GM19238 (cell line): ENCODE results near the gene FNDC3A.
"Not testable (repeated sequence)": the region's sequence is repeated elsewhere in the genome, so short reads cannot be mapped to it uniquely, and the experiment has no call there.

Source experiments
- DNase-seq: peaks from one replicate; pipeline ENCODE4 v3.0.0; 2011; ENCODE audit warnings: low spot score; ENCODE audit not compliant: insufficient read length

Gene FNDC3A

DNA sequence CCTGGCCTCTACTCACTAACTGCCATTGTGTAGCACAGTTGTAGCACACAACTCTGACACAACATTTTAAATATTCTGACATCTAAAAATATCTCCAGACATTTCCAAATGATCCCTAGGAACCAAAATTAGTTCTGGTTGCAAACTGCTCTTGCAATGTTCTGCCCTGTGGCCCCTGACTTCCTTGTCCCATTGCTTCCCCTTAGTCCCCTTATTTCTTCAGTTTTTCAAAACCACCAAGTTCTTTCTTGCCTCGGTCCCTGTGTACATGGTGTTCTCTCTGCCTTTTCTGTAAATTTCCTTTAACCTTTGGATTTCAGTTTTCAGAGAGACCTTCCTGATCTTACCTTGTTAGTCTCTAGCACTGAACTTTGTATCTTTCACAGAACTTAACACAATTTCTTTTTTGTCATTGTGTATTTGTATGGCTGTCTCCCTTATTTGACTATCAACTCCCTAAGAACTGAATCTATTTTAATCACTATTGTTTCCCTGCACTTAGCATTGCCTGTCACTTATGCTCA, 156.8 kb downstream of the FNDC3A start:
- DNase-seq, result no peak

DNA sequence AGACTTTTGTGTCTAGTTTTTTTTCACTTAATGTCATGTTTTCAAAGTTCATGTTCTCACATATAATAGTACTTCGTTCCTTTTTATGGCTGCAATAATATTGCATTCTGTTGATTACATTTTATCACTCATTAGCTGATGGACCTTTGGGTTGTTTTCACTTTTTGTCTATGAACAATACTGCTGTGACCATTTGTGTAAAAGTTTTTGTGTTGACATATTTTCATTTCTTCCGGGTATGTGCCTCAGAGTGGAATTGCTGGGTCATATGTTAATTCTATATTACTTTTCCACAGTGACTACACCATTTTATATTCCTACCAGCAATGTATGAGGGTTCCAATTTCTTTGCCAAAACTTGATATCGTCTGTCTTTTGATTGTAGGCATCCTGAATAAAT, 158.6 kb downstream of the FNDC3A start:
- no peak for DNase-seq

DNA sequence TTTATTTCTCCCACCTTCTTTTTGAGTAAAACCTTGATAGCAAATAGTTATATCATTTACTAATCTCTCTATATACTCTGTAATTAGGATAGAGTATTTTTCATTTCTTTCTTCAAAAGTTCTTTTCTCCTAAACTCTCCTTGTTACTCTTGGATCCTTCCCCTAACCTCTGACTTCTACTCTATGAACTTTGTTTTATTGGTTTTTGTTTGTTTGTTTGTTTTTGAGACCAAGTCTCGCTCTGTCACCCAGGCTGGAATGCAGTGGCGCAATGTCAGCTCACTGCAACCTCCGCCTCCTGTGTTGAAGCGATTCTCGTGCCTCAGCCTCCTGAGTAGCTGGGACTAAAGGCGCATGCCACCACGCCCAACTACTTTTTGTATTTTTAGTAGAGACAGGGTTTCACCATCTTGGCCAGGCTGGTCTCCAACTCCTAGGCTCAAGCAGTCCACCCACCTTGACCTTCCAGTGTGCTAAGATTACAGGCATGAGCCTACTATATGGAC, 161.5 kb downstream of the FNDC3A start:
- not testable (repeated sequence) for DNase-seq

DNA sequence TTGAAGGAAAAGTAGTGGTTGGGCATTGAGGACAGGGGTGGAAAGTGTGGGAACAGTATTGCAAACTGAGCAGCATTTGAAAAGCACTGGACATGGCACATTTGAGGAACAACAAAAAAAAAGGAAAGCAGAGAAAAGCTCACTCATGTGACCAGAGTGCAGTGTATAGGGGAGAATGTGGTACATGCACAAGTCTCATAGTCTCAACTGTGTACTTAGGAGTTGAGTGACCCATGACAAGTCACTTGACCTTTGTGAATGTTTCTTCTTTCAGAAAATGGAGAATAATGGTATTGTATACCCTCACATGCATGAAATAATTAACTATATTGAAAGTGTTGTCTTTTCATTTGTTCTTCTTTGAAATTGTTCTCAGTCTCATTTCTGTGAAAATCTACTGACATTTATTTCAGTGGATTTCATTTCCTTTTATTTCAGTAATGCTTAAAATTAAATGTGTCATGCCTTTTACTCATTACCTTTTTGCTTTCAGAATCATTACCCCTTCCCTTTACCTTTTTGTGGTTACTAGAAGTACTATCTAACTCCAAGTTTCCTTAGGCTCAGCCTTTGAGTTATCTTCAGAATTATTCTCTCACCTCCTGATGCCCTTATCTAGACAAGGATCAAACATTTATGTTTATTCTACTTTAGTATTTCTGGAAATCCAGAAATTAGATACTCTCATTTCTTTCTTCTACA, 165.3 kb downstream of the FNDC3A start:
- no peak for DNase-seq

DNA sequence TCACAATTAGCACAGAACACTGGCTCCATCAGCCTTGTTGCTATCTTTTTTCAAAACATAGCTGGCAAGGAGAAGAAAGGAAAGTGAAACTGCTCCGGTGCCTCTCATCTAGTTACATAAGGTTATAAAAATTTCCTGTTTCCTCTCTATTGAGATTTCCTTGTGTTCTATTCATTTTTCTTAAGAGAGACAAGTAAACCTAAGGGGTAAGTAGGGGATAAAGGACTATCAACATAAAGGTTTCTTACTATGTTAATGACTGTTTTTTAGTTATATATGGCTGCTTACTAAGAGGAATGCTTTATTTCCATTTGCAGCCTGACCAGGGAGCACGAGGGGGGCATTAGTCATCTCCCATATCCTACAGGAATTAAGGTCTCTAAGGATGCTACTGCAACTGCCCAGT, 171.2 kb downstream of the FNDC3A start:
- DNase-seq, result no peak

DNA sequence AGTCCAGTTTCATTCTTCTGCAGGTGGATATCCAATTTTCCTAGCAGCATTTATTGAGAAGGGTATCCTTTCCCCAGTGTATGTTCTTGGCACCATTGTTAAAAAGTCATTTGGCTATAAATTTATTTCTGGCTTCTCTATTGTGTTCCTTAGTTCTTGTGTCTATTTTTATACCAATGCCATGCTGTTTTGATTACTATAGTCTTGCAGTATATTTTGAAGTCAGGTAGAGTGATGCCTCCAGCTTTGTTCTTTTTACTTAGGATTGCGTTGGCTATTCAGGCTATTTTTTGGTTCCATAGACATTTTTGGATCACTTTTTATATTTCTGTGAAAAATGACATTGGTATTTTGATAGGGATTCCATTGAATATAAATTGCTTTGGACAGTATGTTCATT, 172.7 kb downstream of the FNDC3A start:
- DNase-seq, result no peak

DNA sequence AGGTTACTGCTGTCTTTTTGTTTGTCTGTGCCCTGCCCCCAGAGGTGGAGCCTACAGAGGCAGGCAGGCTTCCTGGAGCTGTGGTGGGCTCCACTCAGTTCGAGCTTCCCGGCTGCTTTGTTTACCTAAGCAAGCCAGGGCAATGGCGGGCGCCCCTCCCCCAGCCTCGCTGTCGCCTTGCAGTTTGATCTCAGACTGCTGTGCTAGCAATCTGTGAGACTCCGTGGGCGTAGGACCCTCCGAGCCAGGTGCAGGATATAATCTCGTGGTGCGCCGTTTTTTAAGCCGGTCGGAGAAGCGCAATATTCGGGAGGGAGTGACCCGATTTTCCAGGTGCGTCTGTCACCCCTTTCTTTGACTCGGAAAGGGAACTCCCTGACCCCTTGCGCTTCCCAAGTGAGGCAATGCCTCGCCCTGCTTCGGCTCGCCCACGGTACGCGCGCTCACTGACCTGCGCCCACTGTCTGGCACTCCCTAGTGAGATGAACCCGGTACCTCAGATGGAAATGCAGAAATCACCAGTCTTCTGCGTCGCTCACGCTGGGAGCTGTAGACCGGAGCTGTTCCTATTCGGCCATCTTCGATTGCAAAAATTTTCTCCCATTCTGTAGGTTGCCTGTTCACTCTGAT, 182.4 kb downstream of the FNDC3A start:
- not testable (repeated sequence) for DNase-seq

DNA sequence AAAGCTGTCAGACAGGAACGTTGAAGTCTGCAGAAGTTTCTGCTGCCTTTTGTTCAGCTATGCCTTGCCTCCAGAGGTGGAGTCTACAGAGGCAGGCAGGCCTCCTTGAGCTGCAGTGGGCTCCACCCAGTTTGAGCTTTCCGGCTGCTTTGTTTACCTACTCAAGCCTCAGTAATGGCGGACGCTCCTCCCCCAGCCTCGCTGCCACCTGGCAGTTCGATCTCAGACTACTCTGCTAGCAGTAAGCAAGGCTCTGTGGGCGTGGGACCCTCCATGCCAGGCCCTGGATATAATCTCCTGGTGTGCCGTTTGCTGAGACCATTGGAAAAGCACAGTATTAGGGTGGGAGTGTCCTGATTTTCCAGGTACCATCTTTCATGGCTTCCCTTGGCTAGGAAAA, 187.4 kb downstream of the FNDC3A start:
- not testable (repeated sequence) for DNase-seq

DNA sequence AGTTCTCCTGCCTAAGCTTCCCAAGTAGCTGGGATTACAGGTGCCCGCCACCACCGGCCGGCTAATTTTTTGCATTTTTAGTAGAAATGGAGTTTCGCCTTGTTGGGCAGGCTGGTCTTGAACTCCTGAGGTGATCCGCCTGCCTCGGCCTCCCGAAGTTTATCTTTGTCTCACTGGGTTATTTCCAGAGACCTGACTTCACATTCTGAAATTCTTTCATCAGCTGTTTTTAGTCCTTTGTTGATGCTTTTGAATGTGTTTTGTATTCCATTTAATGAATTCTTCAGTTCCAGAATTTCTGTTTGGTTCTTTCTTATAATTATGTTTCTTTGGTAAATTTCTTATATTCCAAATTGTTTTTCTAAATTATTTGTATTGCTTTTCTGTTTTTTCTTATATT, 189.0 kb downstream of the FNDC3A start:
- DNase-seq, result no peak

DNA sequence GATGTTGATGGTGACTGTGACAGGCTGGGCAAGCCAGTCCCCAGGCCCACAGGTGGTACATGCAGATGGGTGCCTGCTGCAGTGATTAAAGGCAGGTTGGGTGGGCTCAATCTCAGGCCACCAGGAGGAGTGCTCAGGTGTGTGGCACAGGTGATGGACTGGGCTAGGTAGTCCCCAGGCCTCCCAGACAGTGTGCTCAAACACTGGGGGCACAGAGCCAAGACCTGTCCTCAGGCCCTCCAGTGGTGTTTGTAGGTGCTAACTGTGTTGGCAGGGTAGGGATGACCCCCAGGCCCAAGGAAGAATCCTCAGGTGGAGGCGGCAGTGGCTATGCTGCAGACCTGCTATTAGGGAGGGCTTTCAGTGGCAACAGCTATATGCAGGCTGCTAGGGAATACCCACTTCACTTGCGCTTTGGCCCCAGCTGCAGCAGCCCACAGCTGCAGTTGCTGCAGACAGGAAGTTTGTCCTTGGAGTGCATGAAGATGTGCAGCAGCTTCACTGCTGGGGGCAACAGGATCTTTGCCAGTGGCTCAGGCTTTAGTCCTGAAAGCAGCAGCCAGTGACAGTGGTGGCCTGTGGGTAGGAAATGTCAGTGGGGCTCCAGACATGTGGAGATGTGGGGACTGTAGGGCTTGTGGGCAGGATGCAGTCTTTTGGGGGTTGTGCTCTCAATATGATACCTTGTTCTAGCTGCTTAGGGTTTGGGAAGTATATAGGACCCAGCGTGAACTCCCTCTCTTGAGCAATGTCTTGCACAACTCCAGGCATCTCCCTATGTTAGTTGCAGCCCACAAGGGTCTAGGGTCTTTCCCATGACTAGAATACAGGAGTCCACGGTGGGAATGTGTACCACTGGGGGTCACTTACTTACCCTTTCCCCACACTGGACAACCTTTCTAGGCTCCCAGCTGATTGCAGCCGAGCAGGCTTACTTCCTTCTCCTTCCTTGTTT, 190.4 kb downstream of the FNDC3A start:
- DNase-seq, result no peak

DNA sequence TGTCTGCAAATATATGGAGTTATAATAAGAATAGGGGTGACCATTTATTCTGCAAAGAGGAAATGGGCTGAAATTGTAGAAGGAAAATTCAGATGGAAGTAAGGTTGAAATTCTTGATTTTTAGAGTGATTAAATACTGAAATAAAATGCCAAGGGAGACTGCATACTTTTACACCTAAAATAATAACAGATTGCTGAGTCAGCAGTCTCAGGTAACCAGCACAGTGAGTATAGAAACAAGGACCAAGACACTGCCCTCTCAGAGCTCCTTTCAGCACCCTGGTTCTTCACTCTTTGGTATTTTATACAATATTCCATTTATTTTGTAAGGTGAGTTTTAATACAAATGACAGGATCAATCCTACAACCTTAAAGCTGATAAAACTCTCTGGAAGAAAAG, 195.6 kb downstream of the FNDC3A start:
- no peak for DNase-seq

DNA sequence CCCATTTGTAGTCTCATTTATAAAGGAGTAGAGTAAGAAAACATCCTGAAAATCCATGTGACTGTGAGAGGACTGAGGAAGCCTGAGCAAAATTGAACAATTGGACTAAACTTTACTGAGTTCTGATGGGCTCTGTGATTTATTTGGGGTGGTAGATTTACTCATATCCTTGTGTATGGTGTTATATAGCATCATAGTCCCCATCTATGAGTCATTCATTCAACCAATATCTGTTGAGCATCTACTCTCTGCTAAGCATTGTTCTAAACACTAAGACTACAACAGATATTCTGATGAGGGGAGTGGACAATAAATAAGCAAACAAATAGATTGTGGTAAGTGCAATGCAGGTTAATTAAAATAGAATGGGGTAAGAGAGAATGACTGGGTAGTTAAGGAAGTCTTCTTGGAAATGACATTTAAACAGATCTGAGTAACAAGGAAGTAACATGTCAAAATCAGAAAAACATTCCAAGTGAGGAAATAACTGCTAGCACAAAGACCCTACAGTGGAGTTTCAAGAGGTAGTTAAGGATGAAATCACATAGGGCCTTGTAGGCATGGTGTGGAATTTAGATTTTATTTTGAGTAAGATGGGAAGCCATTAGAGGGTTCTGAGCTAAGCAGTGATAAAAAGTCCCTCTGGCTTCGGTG, 208.1 kb downstream of the FNDC3A start:
- DNase-seq, result no peak

DNA sequence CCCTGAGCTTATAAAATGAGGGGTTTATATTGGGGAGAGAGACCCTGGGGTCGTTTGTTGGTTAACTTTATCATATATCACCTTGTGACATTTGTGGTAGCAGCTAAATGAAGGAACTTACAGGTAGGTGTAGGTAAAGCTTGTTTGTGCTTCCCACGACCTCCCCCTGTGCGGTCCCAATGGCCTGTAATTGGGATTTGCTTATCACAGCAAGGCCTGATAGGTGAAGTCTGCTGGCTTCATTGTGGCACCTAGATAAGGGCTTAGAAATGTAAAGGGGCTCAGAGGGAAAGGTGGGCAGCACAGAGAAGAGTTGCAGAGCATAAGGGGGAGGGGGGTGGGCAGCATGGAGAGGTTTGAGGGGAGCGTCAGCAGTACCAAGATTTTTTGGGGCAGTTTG, 208.9 kb downstream of the FNDC3A start:
- DNase-seq, result no peak

DNA sequence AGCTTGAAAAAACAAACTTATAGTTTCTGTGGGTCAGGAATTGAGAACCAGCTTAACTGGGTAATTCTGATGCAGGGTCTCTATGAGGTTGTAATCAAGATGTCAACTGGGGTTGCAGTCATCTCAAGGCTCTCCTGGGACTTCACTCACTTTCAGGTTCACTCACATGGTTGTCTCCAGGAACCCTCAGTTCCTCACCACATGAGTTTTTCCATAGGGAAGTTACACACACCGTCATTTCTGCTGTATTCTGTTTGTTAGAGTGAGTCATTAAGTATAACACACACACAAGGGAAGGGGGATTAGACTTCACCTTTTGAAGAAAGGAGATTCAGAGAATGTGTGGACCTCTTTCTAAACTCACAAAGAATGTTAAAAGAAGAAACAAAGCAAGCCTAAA, 209.6 kb downstream of the FNDC3A start:
- no peak for DNase-seq

DNA sequence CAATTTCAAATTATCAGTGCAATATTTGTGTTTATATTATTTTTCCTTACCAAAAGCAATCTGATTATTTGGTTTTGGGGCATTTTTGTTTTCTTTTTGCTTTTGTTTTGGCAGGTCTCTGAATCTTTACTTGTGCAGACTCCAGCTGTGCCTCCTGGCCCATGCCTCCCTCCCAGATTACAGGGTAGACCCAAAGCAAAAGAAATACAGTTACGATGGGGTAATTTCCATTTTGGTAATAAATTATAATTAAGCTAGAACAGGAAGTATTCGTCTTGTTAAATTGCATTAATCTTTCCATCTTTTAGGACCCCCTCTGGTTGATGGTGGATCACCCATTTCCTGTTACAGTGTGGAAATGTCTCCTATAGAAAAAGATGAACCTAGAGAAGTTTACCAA, 215.2 kb downstream of the FNDC3A start:
- DNase-seq, result no peak

DNA sequence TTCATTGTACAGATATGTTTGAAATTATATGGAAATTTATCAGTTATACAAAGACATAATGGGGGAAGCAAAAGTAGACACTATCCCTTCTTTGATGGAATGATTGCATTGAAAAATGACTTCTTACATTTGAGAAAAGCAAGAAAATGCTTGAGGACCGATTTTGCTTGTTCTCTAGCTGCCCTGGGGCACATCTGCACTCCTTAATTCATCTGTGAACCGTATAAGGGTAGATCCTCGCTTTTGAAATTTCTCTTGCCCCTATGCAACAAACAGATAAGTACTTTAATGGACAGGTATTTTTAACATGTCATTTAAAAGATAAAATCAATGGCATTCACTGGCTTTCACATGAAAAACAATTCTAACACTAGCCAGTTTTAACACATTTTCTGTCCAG, 230.9 kb downstream of the FNDC3A start:
- no peak for DNase-seq

DNA sequence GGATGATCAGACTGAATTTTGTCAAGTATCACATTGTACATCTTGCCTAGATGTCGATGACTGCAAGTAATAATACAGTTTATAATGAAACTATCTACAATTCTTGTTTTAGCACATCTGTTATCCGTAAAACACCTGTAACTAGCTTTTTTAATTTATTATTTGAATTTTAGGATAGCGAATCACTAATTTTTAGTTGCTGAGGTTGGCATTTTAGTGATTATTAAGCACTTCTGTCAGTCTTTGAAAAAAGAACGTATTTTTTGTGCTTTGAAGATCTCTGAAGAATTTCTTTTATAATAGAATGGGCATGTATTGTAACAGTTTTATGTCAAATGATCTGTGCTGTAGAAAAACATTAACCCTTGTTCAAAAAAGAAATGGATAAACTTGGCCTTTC, 232.9 kb downstream of the FNDC3A start:
- DNase-seq, result no peak

DNA sequence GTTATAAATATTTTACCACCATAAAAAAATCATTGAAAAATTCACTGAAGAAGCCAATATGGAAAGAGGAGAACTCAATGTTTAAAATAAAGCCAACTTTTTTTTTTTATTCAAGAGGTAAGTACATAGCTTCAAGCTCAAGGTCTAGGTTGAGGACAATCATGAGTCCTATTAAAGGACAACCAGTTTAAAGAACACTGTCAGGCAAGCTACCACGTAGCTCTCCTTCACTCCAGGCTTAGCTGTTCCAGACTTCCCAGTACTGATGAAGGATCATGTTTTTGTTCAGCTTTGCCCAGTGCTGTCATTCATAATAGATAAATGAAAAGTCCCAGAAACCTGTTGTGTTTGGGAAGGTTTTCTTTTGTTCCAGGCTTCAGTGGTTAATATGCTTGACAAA, 234.4 kb downstream of the FNDC3A start:
- DNase-seq, result no peak

DNA sequence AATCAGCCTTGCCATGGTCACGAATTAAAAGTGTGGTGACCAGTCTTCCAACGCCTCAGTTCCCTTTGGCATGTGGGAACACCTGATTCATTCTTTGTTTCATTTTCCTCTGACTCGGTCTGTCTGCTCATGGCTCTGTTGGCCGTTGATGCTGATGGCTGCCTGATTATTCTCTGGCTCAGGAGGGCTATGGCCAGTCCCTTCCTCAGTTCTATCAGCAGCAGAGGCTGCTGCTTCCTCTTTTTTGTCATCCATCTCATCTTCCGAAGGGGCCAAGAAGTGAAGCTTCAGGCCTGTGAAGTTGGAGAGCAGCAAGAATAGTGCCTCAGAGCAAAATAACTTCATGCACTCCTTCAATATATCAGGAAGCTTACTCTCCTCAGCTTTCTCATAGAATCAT, 235.0 kb downstream of the FNDC3A start:
- DNase-seq, result no peak

DNA sequence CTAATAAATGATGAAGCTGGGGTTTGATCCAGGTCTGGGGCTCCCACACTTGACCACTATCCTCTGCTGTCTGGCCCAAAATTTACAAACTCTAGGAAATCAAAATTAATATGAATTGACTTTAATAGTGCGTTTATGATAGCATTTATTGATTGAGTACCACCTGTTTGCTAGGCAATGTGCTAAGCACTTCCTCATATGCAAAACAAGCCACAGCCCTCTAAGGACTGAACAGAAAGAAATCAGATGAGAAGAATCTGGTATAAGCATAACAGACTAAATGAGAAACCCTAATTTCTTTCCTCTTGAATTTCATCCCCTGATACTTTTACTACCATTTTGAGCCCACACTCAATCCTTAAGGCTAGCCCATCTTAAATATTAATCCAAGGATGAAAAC, 237.8 kb downstream of the FNDC3A start:
- DNase-seq, result no peak
